IPS DF 6.9 (cell line): ENCODE measurements around the gene FUZ.

Experiments
- DNase-seq: peaks from one replicate; pipeline ENCODE4 v3.0.0-alpha.2; 2013; ENCODE audit warnings: low read depth, low spot score
- H3K27ac ChIP-seq: one replicate; pipeline ENCODE4 v1.5.1; 2013; ENCODE audit warnings: low read length, control low read depth
- H3K27me3 ChIP-seq: 2 replicates; pipeline ENCODE4 v1.6.1; 2013; ENCODE audit warnings: mild to moderate bottlenecking, low read length; ENCODE audit not compliant: control insufficient read depth, insufficient read depth
- H3K36me3 ChIP-seq: 2 replicates; pipeline ENCODE4 v1.6.1; 2013; ENCODE audit warnings: low read length; ENCODE audit not compliant: control insufficient read depth, insufficient read depth
- H3K4me1 ChIP-seq: 2 replicates; pipeline ENCODE4 v1.6.1; 2013; ENCODE audit warnings: low read length; ENCODE audit not compliant: control insufficient read depth, insufficient read depth
- H3K4me3 ChIP-seq: 2 replicates; pipeline ENCODE4 v1.5.1; 2013; ENCODE audit warnings: mild to moderate bottlenecking, low read length
- H3K9me3 ChIP-seq: 2 replicates; pipeline ENCODE4 v1.6.1; 2013; ENCODE audit warnings: low read length, inconsistent platforms; ENCODE audit not compliant: control insufficient read depth, insufficient read depth
- WGBS: extraction: QIAGEN DNeasy Blood & Tissue Kit; methylation state at CpG from one replicate; pipeline ENCODE4 v1.1.7; 2013; ENCODE audit warnings: mixed read lengths, missing lambda C conversion rate; ENCODE audit not compliant: insufficient read length, insufficient coverage; 5-methylcytosine and 5-hydroxymethylcytosine counted together

Gene FUZ

DNA sequence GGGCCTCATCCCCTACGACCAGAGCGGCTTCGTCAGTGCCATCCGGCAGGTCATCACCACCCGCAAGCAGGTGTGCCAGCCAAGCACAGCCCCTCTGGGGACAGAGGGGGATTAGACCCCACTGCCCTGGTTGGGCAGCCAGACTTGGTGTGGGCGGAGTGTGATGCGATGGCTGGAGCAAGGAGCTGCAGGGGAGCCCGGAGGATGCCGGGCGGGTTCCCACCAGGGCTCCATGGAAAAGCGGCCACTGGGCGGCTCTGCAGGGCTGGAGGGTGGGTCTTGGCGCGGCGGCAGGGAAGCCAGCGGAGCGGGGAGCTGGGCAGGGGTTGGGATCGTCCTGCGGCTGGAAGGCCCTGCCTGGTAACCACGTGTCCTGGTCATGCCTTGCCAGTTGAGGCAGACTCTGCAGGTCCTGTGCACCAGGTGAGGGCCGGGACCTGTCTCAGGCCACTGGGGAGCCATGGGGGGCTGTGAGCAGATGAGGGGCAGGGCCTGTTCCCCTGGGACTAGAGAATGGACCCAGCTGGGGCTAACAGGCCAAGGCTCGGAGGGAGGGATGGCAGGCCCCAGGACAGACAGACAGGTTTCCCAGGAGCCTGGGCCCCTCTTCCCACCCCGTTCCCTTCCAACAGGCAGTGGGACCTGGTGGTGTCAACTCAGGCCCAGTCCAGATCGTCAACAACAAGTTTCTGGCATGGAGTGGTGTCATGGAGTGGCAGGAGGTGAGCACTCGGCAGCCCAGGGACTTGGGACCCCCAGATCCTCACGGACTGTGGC is 44.2 kb upstream of the FUZ start:
- H3K36me3 ChIP-seq, result peaks cover 52% of the 10 kb centered on the region
- H3K27ac ChIP-seq, result no peak overlapping the region
- no peaks in the 10 kb centered on the region for H3K27me3 ChIP-seq
- H3K9me3 ChIP-seq, result no peaks in the 10 kb centered on the region
- H3K4me1 ChIP-seq, result no peaks in the 10 kb centered on the region; the same call in 1 of the 2 replicates
- no peak overlapping the region for H3K4me3 ChIP-seq
- no peak for DNase-seq
- WGBS, result no CpG with 5 or more reads among the region's 26 CpGs

DNA sequence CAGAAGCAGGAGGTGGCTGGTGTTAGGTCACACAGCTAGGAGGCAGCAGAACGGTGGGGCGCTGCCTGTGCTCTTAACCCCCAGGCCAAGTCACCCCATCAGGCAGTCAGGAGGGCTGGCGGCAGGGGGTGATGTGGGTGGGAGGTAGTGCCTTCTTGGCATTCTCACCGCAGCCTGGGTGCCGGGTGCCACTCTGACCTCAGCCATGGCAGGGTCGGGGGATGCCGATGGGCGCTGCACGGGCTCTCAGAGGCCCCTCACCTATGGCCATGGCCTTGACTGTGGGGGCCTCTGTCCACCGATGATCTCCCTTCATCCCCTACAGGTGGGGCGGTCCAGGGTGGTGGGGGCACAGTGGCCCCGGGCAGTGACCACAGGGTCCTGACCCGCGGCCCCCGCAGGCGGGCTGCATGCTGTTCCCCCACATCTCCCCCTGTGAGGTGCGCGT is 43.5 kb upstream of the FUZ start:
- H3K9me3 ChIP-seq, result no peaks in the 10 kb centered on the region
- H3K36me3 ChIP-seq, result peaks cover 47% of the 10 kb centered on the region
- DNase-seq, result no peak
- no CpG with 5 or more reads among the region's 18 CpGs for WGBS
- no peak overlapping the region for H3K27ac ChIP-seq
- H3K4me1 ChIP-seq, result no peaks in the 10 kb centered on the region; the same call in 1 of the 2 replicates
- H3K4me3 ChIP-seq, result no peak overlapping the region
- no peaks in the 10 kb centered on the region for H3K27me3 ChIP-seq

DNA sequence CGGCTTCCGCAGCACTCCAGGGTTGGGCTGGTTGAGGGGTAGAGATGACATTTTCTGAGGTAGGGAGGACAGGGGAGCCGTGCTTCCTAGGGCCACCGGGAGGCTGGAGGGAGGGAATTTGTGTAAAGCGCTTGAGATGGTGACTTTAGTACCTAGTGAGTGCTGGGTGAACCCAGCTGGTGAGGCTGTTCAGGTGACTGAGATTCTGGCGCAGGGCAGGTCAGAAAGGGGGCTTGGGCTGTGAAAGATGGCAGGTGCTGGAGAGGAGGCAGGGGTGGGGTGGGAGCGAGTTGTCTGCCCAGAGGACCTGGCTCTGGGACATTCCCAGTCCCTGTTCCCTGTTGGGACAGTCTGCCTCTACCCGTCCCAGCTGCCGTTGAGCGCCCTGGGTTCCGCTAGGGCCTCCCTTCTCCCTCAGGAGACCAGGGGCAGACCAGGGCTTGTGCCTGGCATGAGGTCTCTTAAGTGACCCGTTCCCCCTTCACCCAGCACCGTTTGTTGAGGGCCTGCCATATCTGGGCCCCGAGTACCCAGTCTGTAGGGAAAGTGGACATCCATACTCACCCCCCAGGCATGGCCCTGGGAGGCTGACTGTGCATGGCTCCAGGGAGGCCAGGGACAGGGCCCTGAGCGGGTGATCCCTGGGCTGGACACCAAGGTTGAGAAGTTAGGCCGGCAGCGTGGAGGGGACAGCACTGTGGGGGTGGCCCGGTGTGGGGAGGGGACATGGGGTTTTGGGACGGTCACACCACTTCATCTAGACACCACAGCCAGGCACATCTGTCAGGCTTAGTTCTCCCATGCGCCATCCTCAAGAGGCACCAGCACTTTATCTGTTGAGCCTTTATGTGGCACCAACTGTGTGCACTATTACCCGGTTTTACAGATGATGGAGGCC is 42.8 kb upstream of the FUZ start:
- Histone ChIP-seq H3K27ac (no peak overlapping the region), H3K36me3 (peaks cover 46% of the 10 kb centered on the region), H3K9me3 (no peaks in the 10 kb centered on the region), H3K4me1 (no peaks in the 10 kb centered on the region; the same call in 1 of the 2 replicates), H3K27me3 (no peaks in the 10 kb centered on the region), H3K4me3 (no peak overlapping the region)
- no CpG with 5 or more reads among the region's 21 CpGs for WGBS
- DNase-seq, result no peak

DNA sequence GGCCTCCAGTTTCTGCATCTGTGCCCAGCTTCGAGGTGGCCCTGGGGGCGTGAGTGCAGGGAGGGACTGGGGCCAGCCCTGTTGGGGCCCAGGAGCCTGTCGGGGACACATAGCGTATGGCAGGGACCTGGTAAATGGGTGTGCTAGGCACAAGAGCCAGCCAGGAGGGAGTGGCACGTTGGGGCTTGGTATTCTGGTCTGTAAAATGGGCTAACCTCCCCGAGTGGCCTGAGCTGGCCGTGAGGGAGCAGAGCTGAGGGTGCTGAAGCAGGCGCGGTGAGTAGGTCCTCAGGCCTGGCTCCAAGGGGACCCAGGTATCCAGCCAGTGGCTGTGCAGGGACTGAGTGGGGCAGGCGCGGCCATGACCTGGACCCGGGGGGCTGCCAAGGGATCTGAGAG is 42.2 kb upstream of the FUZ start:
- WGBS, result no CpG with 5 or more reads among the region's 12 CpGs

DNA sequence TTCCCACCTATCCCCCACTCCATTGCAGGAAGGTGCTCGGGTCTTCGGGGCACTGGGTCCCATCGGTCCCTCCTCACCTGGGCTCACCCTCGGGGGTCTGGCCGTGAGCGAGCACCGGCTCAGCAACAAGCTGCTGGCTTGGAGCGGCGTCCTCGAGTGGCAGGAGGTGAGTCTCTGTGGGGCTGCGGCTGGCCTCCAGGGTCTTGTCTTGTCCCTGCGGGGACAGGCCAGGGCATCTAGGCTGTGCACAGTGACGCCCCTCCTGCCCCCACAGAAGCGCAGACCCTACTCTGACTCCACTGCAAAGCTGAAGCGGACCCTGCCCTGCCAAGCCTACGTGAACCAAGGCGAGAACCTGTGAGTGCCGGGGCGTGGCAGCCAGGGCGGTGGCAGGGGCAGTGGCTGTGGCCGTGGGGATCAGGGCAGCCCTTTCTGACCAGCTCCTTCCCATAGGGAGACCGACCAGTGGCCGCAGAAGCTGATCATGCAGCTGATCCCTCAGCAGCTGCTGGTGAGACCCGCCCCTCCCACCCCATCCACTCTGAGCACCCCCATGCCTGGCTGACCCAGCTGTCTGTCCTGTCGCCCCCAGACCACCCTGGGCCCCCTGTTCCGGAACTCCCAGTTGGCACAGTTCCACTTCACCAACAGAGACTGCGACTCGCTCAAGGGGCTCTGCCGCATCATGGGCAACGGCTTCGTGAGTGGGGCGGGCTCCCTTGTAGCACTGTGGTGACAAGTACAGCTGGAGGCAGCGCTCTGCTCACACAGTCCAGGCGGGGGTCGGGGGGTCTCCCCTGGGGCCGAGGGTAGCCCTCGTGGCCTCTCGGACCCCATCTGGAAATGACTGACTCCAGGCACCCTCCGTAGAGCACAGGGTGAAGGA is 41.5 kb upstream of the FUZ start:
- Histone ChIP-seq H3K27ac (no peak overlapping the region), H3K4me3 (no peak overlapping the region), H3K9me3 (no peaks in the 10 kb centered on the region), H3K4me1 (peaks cover 3% of the 10 kb centered on the region; the same call in 1 of the 2 replicates), H3K27me3 (no peaks in the 10 kb centered on the region), H3K36me3 (peaks cover 36% of the 10 kb centered on the region)
- no peak for DNase-seq
- WGBS, result no CpG with 5 or more reads among the region's 39 CpGs

More for the DNA sequence above, 42.2 kb upstream of the FUZ start:
- Histone ChIP-seq H3K4me3 (no peak overlapping the region), H3K27ac (no peak overlapping the region), H3K36me3 (peaks cover 41% of the 10 kb centered on the region), H3K27me3 (no peaks in the 10 kb centered on the region), H3K9me3 (no peaks in the 10 kb centered on the region), H3K4me1 (no peaks in the 10 kb centered on the region; the same call in 1 of the 2 replicates)
- DNase-seq, result no peak

DNA sequence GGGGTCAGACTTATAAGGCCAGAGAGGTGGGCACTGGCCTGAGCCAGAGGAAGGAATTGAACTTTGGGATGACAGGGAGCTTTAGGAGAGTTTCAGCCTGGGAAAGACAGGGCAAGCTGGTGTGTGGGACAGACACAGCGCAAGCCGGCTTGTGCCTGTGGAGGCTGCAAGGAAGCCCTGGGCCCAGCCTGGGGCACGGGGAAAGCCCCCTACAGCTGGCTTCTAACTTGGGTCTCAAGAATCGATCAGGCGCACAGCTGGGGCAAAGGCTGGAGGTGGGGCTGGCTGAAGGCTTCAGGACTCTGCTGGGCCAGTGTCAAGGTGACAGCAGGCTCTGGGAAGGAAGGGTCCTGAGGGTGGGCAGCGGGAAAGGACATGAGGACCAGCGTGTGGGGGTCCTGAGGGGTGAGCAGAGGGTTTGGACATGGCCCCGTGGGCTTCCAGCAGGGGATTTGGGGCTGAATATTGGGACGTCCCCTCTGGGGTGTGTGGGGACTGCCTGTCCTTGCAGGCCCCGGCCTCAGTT is 40.8 kb upstream of the FUZ start:
- Histone ChIP-seq H3K4me3 (no peak overlapping the region), H3K4me1 (peaks cover 3% of the 10 kb centered on the region; the same call in 1 of the 2 replicates), H3K27ac (no peak overlapping the region), H3K9me3 (no peaks in the 10 kb centered on the region), H3K36me3 (peaks cover 34% of the 10 kb centered on the region), H3K27me3 (no peaks in the 10 kb centered on the region)
- WGBS, result no CpG with 5 or more reads among the region's 10 CpGs
- no peak for DNase-seq

DNA sequence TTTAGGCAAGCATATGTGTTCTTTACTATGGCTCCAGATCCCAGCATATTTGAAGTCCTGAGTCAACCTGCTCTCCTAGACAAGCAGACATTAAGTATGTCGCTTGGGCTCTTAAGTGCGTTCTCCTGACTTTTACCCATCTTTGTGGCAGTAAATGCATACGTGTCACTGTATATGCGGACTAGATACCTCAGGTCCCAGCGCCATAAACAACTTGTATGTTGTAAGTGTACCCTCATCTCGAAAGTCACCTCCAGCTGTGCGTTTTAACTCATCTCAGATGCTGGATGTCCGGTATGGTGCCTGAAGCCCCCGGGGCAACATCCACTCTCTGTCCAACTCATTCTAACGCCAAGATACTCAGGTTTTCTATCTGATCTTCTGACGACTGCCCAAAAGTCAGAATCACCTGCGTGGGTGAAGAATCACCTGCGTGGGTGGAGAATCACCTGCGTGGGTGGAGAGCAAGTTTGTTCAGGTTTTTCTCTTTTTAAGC is 39.6 kb upstream of the FUZ start:
- Histone ChIP-seq H3K4me3 (peak overlapping the region; percentile 58; the same call in 1 of the 2 replicates), H3K9me3 (no peaks in the 10 kb centered on the region), H3K27me3 (no peaks in the 10 kb centered on the region), H3K27ac (no peak overlapping the region), H3K4me1 (peaks cover 3% of the 10 kb centered on the region; the same call in 1 of the 2 replicates), H3K36me3 (peaks cover 24% of the 10 kb centered on the region)
- no CpG with 5 or more reads among the region's 14 CpGs for WGBS
- no peak for DNase-seq

DNA sequence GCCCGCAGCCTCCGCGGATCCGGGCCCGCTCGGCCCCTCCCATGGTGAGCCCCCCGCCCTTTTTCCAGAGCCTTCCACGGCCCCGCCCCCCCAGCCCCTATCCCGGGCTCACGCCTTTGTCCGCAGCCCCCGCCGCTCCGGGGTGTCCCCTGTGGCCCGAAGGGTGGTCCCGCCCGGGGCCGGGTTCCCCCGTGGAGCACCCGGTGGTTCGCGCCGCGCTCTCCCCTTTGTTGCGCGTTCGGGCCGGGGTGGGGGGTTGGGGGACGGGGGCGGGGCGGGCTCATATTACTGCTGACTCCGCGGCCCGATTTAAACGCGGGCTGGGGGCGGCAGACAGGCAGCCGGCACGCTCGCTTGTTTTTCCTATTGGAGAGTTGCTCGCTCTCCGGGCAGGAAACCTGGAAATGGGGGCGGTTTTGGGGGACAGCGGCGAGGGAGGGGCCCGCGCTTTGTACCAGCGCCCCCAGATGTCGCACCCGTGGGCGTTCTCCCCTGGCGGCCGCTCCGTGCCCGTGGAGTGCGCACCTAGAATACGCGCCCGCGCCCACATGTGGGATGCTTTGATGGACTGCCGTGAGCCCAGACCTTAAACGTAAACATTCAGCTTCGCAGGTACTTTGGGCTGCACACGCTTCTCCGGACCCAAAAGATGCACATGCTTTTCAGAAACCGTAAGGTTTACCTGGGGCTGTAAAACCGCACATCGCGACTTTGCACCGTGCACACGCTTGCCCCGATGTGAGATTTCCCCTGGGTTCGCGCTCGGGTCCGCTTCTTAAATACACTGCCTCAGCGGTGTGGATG is 38.6 kb upstream of the FUZ start:
- Histone ChIP-seq H3K4me1 (peaks cover 3% of the 10 kb centered on the region; the same call in 1 of the 2 replicates), H3K36me3 (peaks cover 15% of the 10 kb centered on the region), H3K9me3 (no peaks in the 10 kb centered on the region), H3K27ac (no peak overlapping the region), H3K4me3 (peak overlapping the region; percentile 58; the same call in 1 of the 2 replicates), H3K27me3 (no peaks in the 10 kb centered on the region)
- WGBS, result no CpG with 5 or more reads among the region's 78 CpGs
- DNase-seq, result no peak
